ENCODE results near the gene SMTNL2. TPM values are rescaled to one million over a fixed set of nuclear protein-coding genes. Genes with fewer than 3 reads are reported as not detected.

Gene SMTNL2
- total and polyA plus RNA-seq, 2 experiments from 2014 or later = 41.5 to 106 TPM

GRCh38 chr17:4547118-4547906 lies 37.0 kb upstream of the SMTNL2 start:
- no peaks in the 10 kb centered on the region for H4K20me1 ChIP-seq (ENCODE audit: insufficient read depth, poor library complexity, severe bottlenecking)
- no peak for DNase-seq (ENCODE audit: low spot score)
- no peaks in the 10 kb centered on the region for H3K27me3 ChIP-seq
- H3K9me2 ChIP-seq (replicated peaks; ENCODE audit: insufficient read depth) = no peaks in the 10 kb centered on the region
- no peak overlapping the region for H3K27ac ChIP-seq
- no peaks in the 10 kb centered on the region for H3K9me3 ChIP-seq (ENCODE audit: low read depth)
- no peak for TF ChIP-seq EZH2phosphoT487 (IDR thresholded peaks at IDR 0.05; ENCODE audit: low read depth, severe bottlenecking, unreplicated experiment)
- no peak overlapping the region for H2AFZ ChIP-seq
- H3K4me3 ChIP-seq = no peak overlapping the region
- H3K4me2 ChIP-seq = no peak overlapping the region
- WGBS (ENCODE audit: low lambda C conversion rate, missing lambda C conversion rate) = 93% methylated on average over 17 of the region's 17 CpGs
- H3K4me1 ChIP-seq (ENCODE audit: insufficient read depth) = no peaks in the 10 kb centered on the region
- H3K36me3 ChIP-seq (replicated peaks; ENCODE audit: insufficient read depth, low read depth) = no peaks in the 10 kb centered on the region
- H3K79me2 ChIP-seq = no peaks in the 10 kb centered on the region

- DNase-seq (ENCODE audit: low spot score) = no peak
- no peak overlapping the region for H3K27ac ChIP-seq
- no peaks in the 10 kb centered on the region for H3K9me3 ChIP-seq (ENCODE audit: low read depth)
- H2AFZ ChIP-seq = no peak overlapping the region
- WGBS (ENCODE audit: low lambda C conversion rate, missing lambda C conversion rate) = over 99% methylated on average over 17 of the region's 18 CpGs
- H3K36me3 ChIP-seq (replicated peaks; ENCODE audit: insufficient read depth, low read depth) = no peaks in the 10 kb centered on the region
- no peaks in the 10 kb centered on the region for H3K9me2 ChIP-seq (replicated peaks; ENCODE audit: insufficient read depth)
- H4K20me1 ChIP-seq (ENCODE audit: insufficient read depth, poor library complexity, severe bottlenecking) = no peaks in the 10 kb centered on the region
- H3K4me2 ChIP-seq = no peak overlapping the region
- no peaks in the 10 kb centered on the region for H3K27me3 ChIP-seq
- TF ChIP-seq EZH2 (IDR thresholded peaks at IDR 0.05; ENCODE audit: borderline replicate concordance) (no peak), EZH2phosphoT487 (IDR thresholded peaks at IDR 0.05; ENCODE audit: low read depth, severe bottlenecking, unreplicated experiment) (no peak), CTCF (IDR thresholded peaks at IDR 0.05; ENCODE audit: poor library complexity) (no peak)
- H3K4me1 ChIP-seq (ENCODE audit: insufficient read depth) = no peaks in the 10 kb centered on the region
- no peak overlapping the region for H3K4me3 ChIP-seq
- no peaks in the 10 kb centered on the region for H3K79me2 ChIP-seq
These were observed 36.3 kb upstream of the SMTNL2 start for GRCh38 chr17:4548061-4548461.

- H4K20me1 ChIP-seq (ENCODE audit: insufficient read depth, poor library complexity, severe bottlenecking) = no peaks in the 10 kb centered on the region
- H3K9me2 ChIP-seq (replicated peaks; ENCODE audit: insufficient read depth) = no peaks in the 10 kb centered on the region
- H3K36me3 ChIP-seq (replicated peaks; ENCODE audit: insufficient read depth, low read depth) = no peaks in the 10 kb centered on the region
- no peak overlapping the region for H3K4me3 ChIP-seq
- peaks cover 2% of the 10 kb centered on the region for H3K4me1 ChIP-seq (ENCODE audit: insufficient read depth)
- no peak overlapping the region for H3K4me2 ChIP-seq
- WGBS (ENCODE audit: low lambda C conversion rate, missing lambda C conversion rate) = 91% methylated on average over 24 of the region's 24 CpGs
- H3K9me3 ChIP-seq (ENCODE audit: low read depth) = no peaks in the 10 kb centered on the region
- no peak for DNase-seq (ENCODE audit: low spot score)
- H3K79me2 ChIP-seq = peaks cover 6% of the 10 kb centered on the region
- no peak overlapping the region for H3K27ac ChIP-seq
- TF ChIP-seq EZH2 (IDR thresholded peaks at IDR 0.05; ENCODE audit: borderline replicate concordance) (no peak), CTCF (IDR thresholded peaks at IDR 0.05; ENCODE audit: poor library complexity) (no peak), EZH2phosphoT487 (IDR thresholded peaks at IDR 0.05; ENCODE audit: low read depth, severe bottlenecking, unreplicated experiment) (no peak)
- no peak overlapping the region for H2AFZ ChIP-seq
- no peaks in the 10 kb centered on the region for H3K27me3 ChIP-seq
These were observed 35.4 kb upstream of the SMTNL2 start for GRCh38 chr17:4548721-4549531.
